CD4-positive, CD25-positive, alpha-beta regulatory T cell (primary cell): ENCODE results near the gene GPALPP1. TPM values are rescaled to one million over a fixed set of nuclear protein-coding genes. Genes with fewer than 3 reads are reported as not detected.

Experiments used
- ATAC-seq, 2 donors: fragments of 150-1000 bp; cut with Tn5 transposase; one replicate each; pipeline ENCODE4 v1.10.0; 2021; ENCODE audit warnings: low read depth in 2 of 2, moderate number of reproducible peaks in 2 of 2, moderate library complexity in 1 of 2
- DNase-seq, 3 donors: peaks; one replicate each; pipeline versions ENCODE4 v3.0.0 to v3.0.0-alpha.2; 2012 to 2022; ENCODE audit warnings: mixed read lengths in 1 of 3
- H3K27ac ChIP-seq: one replicate; pipeline ENCODE4 v1.7.0; 2013; ENCODE audit warnings: mild to moderate bottlenecking, low read length; ENCODE audit not compliant: insufficient read depth, poor library complexity, severe bottlenecking
- H3K27me3 ChIP-seq: one replicate; pipeline ENCODE4 v1.7.0; 2013; ENCODE audit warnings: low read length; ENCODE audit not compliant: control insufficient read depth, insufficient read depth
- H3K36me3 ChIP-seq: one replicate; pipeline ENCODE4 v1.7.0; 2013; ENCODE audit warnings: mild to moderate bottlenecking, low read length, moderate library complexity; ENCODE audit not compliant: control insufficient read depth, insufficient read depth
- H3K4me1 ChIP-seq: 2 replicates; pipeline ENCODE4 v1.7.0; 2013; ENCODE audit warnings: mild to moderate bottlenecking, low read length; ENCODE audit not compliant: insufficient read depth, control insufficient read depth, poor library complexity, severe bottlenecking
- H3K4me3 ChIP-seq: one replicate; pipeline ENCODE4 v1.7.0; 2013; ENCODE audit warnings: low read depth, mild to moderate bottlenecking, low read length, moderate library complexity
- H3K9me3 ChIP-seq, 2 experiments: 1 replicate in 1 of 2; 2 replicates in 1 of 2; pipeline ENCODE4 v1.7.0; 2013; ENCODE audit warnings: low read length in 2 of 2, mild to moderate bottlenecking in 1 of 2, moderate library complexity in 1 of 2; ENCODE audit not compliant: control insufficient read depth in 2 of 2
- H3K27ac Mint-ChIP-seq, 3 donors: one replicate each; pipeline ENCODE4 v1.8.0; 2020 to 2022; ENCODE audit warnings: mild to moderate bottlenecking in 3 of 3, mixed read lengths in 3 of 3, moderate library complexity in 2 of 3
- H3K27me3 Mint-ChIP-seq: one replicate; pipeline ENCODE4 v1.8.0; 2022; ENCODE audit warnings: mild to moderate bottlenecking, mixed read lengths
- H3K36me3 Mint-ChIP-seq: one replicate; pipeline ENCODE4 v1.8.0; 2020; ENCODE audit warnings: mixed read lengths
- H3K4me1 Mint-ChIP-seq, 4 donors: one replicate each; pipeline ENCODE4 v1.8.0; 2020 to 2022; ENCODE audit warnings: mixed read lengths in 4 of 4, mild to moderate bottlenecking in 1 of 4
- H3K4me3 Mint-ChIP-seq, 4 donors: one replicate each; pipeline ENCODE4 v1.8.0; 2020 to 2022; ENCODE audit warnings: mild to moderate bottlenecking in 4 of 4, mixed read lengths in 4 of 4, moderate library complexity in 3 of 4
- H3K9me3 Mint-ChIP-seq, 7 donors: one replicate each; pipeline ENCODE4 v1.8.0; 2020 to 2022; ENCODE audit warnings: mixed read lengths in 7 of 7, mild to moderate bottlenecking in 3 of 7, moderate library complexity in 2 of 7
- polyA plus RNA-seq, 4 donors: library from polyadenylated mRNA; unstranded; fragments of 300-500 nt; fragmentation: Illumina TruSeq; gene quantifications; one replicate each; pipeline ENCODE4 v1.2.3, GENCODE V29; 2021
- total RNA-seq: library from RNA; stranded (reverse); gene quantifications from one replicate; pipeline ENCODE4 v1.2.3, GENCODE V29; 2022

GPALPP1 gene
- total and polyA plus RNA-seq, 5 donors from 2014 or later: 18.1 to 31.1 (median 19.5) TPM

GRCh38 chr13:45068036-45069001 lies 79.0 kb downstream of the GPALPP1 start:
- Mint-ChIP-seq H3K27ac (no peak overlapping the region), H3K27me3 (peaks cover 22% of the 10 kb centered on the region), H3K9me3 (peaks cover 0 to 3% (median 0%) of the 10 kb centered on the region in 7 donors), H3K36me3 (no peaks in the 10 kb centered on the region), H3K4me1 (no peaks in the 10 kb centered on the region), H3K4me3 (no peak overlapping the region)
- ATAC-seq: no peak
- DNase-seq: no peak
- Histone ChIP-seq H3K9me3 (no peaks in the 10 kb centered on the region), H3K4me1 (no peaks in the 10 kb centered on the region), H3K27me3 (peaks cover 3% of the 10 kb centered on the region), H3K36me3 (no peaks in the 10 kb centered on the region), H3K4me3 (no peak overlapping the region), H3K27ac (no peak overlapping the region)

GRCh38 chr13:45073809-45074208 lies 84.5 kb downstream of the GPALPP1 start:
- Histone ChIP-seq H3K27me3 (peaks cover 3% of the 10 kb centered on the region), H3K27ac (no peak overlapping the region), H3K4me1 (no peaks in the 10 kb centered on the region), H3K9me3 (no peaks in the 10 kb centered on the region), H3K4me3 (no peak overlapping the region), H3K36me3 (no peaks in the 10 kb centered on the region)
- no peak for ATAC-seq
- Mint-ChIP-seq H3K36me3 (peaks cover 3% of the 10 kb centered on the region), H3K4me1 (no peaks in the 10 kb centered on the region), H3K9me3 (peaks cover 0 to 3% (median 0%) of the 10 kb centered on the region in 7 donors), H3K27me3 (peaks cover 21% of the 10 kb centered on the region), H3K4me3 (no peak overlapping the region), H3K27ac (no peak overlapping the region)
- no peak for DNase-seq

GRCh38 chr13:45074721-45075120 lies 85.4 kb downstream of the GPALPP1 start:
- Histone ChIP-seq H3K36me3 (no peaks in the 10 kb centered on the region), H3K27ac (no peak overlapping the region), H3K4me1 (no peaks in the 10 kb centered on the region), H3K9me3 (no peaks in the 10 kb centered on the region), H3K4me3 (no peak overlapping the region), H3K27me3 (peaks cover 3% of the 10 kb centered on the region)
- no peak for DNase-seq
- Mint-ChIP-seq H3K9me3 (peaks cover 0 to 3% (median 0%) of the 10 kb centered on the region in 7 donors), H3K4me3 (no peak overlapping the region), H3K27me3 (peaks cover 13% of the 10 kb centered on the region), H3K36me3 (peaks cover 3% of the 10 kb centered on the region), H3K4me1 (no peaks in the 10 kb centered on the region), H3K27ac (no peak overlapping the region)
- no peak for ATAC-seq

- Mint-ChIP-seq H3K9me3 (peaks cover 0 to 3% (median 0%) of the 10 kb centered on the region in 7 donors), H3K4me3 (no peak overlapping the region), H3K4me1 (no peaks in the 10 kb centered on the region), H3K27ac (no peak overlapping the region), H3K27me3 (peaks cover 16% of the 10 kb centered on the region), H3K36me3 (peaks cover 3% of the 10 kb centered on the region)
- Histone ChIP-seq H3K27me3 (no peaks in the 10 kb centered on the region), H3K36me3 (no peaks in the 10 kb centered on the region), H3K27ac (no peak overlapping the region), H3K9me3 (no peaks in the 10 kb centered on the region), H3K4me1 (no peaks in the 10 kb centered on the region), H3K4me3 (no peak overlapping the region)
- no peak for DNase-seq
- ATAC-seq: no peak
Measured at GRCh38 chr13:45078003-45078402, 88.7 kb downstream of the GPALPP1 start.

Other genes starting within 250 kb of the GPALPP1 start
- 4.8 TPM for gene NUFIP1, start 67 bp upstream of the GPALPP1 start, total RNA-seq
- 1 to 10 TPM; 4.0 to 4.2 (median 4.1) TPM for gene NUFIP1, start 67 bp upstream of the GPALPP1 start, polyA plus RNA-seq
- 16.1 TPM for gene GTF2F2, start 131.0 kb downstream of the GPALPP1 start, total RNA-seq
- 1 to 10 TPM; 7.0 to 9.9 (median 8.8) TPM for gene GTF2F2, start 131.0 kb downstream of the GPALPP1 start, polyA plus RNA-seq
- not detected for gene KCTD4, start 211.5 kb downstream of the GPALPP1 start, total RNA-seq
- gene KCTD4, start 211.5 kb downstream of the GPALPP1 start, polyA plus RNA-seq: under 1 TPM in 1 of 4 donors, not detected in 3; 0.20 TPM